HG02623 (cell line): ENCODE measurements around the gene RHOU.
"Not testable (repeated sequence)": the region's sequence is repeated elsewhere in the genome, so short reads cannot be mapped to it uniquely, and the experiment has no call there.

Experiments used
- ATAC-seq: cut with Tn5 transposase; IDR thresholded peaks from one replicate; pipeline ENCODE4 v1.9.1; 2021; ENCODE audit warnings: moderate library complexity; ENCODE audit not compliant: unreplicated experiment

The RHOU gene

DNA sequence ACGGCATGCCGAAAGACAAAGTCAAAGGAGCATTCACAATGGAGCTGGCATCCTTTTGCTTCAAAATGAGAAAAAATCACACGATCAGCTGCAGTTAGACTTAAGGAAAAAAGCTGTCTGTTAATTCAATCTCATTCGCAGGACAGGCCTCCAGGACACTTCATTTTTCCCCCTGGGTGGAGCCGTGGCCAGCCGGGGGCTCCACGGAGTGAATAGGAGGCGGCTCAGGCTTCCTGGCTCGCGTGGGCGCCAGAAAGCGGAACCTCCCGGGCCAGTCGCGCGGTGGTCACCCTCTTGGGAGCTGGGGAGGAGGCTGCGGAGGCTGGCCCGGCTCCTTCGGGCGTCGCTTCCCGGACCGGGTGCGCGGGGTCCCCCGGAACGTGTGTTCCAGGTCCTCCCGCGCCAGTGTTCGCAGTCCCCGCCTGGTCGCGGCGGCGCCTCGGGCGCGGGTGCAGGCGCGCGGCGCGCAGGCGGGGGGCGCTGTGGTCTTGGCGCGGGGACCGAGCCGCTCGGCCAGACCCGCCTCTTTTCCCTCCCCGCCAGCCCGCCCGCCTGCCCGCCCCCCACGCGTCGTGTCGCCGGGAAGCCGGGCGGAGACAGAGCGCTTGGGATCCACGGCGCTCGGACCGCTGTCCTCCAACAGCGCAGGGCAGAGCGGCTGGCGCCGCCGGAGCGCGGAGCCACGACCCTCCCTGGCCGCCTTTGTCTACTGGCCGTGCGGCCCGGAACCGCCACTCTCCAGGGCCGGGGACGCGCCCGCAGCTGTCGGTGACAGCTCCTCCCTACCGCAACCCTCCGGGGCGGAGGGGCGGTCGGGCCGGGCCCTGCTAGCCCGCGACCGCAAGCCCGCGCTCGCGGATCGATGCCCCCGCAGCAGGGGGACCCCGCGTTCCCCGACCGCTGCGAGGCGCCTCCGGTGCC lies at the start of gene RHOU:
Gene RHOU (plus strand): TSS at position 599 of the 921 bp plus-strand sequence. CDS start 264 bp downstream, at position 863.
- no peak for ATAC-seq

DNA sequence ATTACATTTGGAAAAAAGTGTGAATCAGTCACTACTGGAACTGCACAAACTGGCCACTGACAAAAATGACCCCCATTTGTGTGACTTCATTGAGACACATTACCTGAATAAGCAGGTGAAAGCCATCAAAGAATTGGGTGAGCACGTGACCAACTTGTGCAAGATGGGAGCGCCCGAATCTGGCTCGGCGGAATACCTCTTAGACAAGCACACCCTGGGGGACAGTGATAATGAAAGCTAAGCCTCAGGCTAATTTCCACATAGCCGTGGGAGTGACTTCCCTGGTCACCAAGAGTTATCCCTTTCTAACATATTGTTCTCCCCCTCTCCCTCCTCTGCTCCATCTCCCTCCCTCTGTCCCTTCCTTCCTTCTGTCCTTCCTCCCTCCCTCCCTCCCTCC lies 47.7 kb upstream of the RHOU start:
- no peak for ATAC-seq

DNA sequence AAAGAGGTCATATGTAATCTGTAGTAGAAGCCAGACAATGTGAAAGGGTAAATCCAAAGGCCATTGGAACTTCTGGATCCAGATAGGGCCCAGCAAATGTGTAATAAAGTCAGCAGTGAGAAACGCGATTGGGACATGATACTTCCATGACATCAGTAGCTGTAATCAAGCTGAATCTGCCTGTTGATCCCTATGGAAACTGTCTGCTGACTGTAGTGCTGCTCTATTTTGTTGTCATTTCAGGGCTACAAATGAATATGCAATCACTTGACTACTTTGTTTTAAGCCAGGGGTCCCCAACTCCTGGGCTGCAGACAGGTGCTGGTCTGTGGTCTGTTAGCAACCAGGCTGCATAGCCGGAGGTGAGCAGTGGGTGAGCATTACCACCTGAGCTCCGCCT lies 46.0 kb upstream of the RHOU start:
- no peak for ATAC-seq

DNA sequence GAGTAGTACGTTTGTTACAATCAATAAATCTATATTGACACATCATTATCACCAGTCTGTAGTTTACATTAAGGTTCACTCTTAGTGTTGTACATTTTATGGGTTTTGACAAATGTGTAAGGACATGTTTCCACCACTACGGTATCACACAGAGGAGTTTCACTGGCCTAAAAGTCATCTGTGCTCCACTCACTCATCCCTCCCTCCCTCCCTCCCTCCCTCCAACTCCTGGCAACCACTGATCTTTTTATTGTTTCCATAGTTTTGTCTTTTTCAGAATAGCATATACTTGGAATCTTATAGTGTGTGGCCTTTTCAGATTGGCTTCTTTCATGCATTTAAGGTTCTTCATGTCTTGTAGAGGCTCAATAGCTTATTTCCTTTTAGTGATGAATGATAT lies 44.1 kb upstream of the RHOU start:
- ATAC-seq, result no peak

DNA sequence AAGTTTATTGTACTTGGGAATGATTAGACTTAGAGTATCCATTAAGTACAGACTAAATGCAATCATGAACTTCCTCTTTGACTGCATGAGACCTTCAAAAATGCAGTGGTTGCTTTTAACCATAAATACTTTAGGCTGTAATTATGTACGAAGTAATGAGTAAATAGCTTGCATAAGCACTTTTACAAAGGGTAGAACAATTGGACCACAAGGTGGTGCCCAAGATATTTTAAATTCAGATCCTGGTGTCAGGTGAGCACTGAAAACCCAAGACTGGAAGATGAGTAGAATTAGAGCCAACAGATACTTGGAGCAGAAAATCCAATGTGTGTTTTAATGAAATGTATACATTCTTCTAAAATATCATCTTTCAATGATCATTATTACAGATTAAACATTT lies 43.4 kb upstream of the RHOU start:
- no peak for ATAC-seq

DNA sequence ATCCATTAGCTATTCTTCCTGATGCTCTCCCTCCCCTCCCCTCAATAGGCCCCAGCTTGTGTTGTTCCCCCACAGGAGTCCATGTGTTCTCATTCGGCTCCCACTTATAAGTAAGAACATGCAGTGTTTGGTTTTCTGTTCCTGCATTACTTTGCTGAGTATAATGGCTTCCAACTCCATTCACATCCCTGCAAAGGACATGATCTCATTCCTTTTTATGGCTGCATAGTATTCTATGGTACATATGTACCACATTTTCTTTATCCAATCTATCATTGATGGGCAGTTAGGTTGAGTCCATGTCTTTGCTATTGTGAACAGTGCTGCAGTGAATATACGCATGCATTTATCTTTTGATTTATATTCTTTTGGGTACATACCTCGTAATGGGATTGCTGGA lies 40.8 kb upstream of the RHOU start:
- ATAC-seq, result not testable (repeated sequence)

DNA sequence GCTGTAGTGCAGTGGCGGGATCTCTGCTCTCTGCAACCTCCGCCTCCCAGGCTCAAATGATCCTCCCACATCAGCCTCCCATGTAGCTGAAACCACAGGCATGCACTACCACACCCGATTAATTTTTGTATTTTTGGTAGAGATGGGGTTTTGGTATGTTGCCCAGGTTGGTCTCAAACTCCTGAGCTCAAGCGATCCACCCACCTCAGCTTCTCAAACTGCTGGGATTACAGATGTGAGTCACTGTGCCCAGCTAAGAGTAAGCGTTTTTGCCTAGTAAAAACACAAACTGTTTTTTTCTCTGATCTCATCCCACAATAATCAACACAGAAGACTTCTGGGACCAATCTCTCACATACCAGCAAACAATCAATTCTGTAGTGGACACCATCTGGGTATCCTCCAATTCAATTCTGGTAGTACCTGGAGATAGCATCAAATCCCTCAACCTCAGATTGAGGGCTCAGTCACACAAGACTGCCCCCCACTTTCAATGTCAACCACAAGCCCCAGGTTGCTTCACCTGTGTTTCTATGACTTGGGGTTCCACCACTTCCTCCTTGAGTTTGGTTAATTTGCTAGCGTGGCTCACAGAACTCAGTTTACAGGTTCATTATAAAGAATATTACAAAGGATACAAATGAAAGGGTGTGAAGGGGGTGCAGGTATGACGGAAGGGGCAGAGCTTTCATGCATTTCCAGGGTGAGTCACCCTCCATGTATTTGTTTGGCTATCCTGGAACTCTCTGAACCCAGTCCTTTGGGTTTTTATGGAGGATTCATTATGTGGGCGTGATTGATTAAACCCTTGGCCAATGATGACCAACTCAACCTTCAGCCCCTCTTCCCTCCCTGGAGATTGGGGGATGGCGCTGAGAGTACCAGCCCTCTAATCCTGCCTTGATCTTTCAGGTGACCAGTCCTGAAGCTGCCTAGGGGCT lies 40.0 kb upstream of the RHOU start:
- no peak for ATAC-seq

DNA sequence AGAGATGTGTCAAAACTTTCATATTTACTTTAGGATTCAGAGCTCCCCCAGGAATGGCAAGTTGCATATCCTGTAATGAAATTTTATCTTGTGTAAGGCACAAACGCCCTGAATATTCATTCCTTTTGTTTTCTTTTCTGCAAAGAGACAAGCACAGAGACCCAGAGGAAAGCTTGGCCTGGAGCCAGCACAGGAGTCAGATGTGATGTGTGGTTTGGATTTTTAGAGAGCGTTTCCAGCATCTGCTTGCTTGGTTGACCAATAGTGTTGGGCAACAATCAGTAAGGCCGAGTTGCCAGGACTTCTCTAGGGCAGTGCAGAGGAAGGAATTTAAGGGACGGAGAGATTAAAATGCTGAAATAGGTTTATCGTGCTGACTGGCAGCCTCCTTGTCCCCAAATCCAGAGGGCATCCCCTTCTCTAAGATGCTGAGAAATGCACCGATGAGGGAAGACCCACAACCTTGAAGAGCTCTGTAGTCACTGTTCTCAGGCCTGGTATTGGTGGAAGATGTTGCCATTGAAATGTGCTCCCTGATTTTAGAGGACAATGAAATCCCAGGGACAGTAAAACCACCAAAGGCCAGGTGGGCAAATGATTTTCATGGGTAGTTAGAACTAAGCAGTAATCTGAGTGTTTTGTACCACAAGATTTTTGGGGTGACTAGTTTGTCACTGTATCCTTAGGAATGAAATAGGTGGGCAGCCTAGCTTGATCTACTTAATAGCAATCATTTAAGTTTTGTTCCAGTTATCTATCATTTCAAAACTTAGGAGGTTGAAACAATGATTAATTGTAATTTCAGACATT lies 37.9 kb upstream of the RHOU start:
- no peak for ATAC-seq

DNA sequence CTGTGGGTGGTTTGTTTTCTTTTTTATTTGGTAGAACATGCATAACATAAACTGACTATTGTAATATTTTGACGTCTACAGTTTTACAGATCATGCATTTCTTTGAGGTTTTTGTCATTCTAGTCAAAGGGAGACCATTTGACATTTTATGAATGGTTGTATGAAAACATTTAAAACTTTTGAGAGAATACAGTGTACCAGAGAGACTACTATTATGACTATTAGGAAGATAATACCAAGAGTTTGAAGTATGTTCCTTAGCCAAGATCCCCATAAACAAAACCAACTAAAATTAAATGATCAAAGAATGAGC lies 37.3 kb upstream of the RHOU start:
- ATAC-seq, result no peak

DNA sequence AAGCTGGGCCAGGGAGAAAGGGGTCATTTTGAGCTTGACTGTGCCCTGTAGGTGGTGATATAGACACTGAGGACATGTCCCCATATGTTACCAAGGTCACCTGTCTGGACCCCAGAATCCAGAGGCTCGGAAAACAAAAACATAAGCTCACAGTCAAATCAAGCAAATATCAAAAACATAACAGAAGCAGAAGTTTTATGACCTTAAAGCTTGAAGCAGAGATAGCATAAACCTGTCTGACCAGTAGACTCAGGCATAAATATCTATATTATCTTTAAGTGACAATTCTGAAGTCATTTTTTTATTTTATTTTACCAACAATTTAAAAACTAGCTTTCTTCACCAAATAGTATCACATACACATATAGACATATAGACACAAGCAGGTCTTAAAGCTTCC lies 32.8 kb upstream of the RHOU start:
- ATAC-seq, result no peak

DNA sequence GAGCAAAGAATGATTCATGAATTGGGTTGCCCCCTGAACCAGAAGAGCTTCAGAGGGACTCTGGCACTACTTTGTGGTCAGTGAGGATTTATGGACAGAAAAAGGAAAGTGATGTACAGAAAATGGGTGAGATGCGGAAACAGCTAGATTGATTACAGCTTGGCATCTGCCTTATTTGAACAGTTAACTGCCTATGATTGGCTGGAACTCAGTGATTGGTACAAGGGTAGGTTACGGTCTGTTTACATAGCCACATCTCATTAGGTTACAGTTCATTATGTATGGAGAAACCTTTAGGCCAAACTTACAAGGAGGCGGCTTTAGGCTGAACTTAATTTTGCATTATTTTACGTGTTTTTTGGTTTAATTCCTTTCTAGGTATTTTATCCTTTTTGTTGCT lies 29.0 kb upstream of the RHOU start:
- ATAC-seq, result no peak

DNA sequence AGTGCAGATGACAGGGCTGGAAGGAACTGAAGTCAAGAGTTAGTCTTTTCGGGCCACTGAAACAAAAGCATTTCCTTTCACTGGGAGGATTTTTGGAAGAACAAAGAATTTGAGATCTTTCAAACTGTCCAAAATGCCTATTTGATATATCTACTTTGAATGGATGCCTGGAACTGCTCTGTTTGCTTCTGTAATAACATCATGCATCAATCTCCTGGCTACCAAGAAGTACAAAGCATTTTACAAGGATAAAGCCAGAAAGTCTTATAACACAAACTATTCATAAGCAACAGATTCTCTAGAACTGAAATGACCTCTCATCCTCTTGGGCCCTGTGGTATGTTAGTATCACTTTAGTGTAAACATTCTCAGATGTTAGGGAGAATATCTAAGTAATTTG lies 18.2 kb upstream of the RHOU start:
- ATAC-seq, result no peak

DNA sequence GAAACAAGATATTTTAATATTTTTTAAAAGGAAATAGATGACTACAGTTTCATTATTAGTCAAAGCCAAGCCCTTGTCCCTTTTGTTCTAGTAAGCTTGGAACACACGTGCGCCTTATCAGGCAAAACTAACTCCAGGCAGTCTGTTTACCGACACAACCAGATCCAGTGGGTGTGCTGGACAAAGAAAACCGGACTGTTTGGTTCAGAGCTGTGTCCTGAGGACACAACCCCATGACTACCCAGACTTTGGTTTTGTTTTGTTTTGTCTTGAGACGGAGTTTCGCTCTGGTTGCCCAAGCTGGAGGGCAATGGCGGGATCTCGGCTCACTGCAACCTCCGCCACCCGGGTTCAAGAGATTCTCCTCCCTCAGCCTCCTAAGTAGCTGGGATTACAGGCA lies 13.9 kb upstream of the RHOU start:
- no peak for ATAC-seq

DNA sequence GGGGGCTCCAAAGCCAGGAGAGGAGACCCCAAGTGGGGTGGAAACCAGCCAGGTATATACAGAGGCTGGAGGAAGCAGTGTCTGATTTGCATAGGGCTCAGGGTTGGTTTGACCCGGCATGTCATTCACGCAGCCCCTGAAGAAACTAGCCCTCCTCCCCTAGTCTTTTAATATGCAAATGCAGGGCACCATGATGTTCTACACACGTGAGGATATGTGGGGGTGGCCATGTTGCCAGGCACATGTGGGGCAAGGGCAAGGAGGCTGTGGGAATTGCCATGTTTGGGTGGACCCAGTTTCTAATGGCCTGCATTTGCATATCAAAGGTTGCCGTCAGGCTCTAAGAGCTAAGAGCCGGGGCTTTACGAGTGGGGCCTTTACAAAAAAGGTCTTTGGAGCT lies 12.0 kb upstream of the RHOU start:
- ATAC-seq, result no peak

DNA sequence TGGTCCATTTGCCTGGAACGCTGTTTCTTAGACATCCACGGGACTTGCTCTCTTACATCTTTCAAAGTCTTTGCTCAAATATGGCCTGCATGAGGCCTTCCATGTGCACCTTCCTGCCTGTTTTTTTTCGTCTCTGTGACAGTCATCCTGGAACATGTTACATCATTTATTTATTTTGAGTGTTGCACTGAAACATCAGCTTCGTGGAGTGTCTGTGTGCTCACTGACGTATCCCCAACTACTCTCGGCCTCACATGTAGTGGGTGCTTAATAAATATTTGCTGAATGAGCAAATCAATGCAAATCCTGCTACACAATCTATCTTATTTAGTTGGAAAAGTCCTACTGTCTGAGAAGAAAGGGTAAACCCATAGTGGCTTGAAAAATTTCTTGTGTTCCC lies 11.4 kb upstream of the RHOU start:
- ATAC-seq, result no peak

DNA sequence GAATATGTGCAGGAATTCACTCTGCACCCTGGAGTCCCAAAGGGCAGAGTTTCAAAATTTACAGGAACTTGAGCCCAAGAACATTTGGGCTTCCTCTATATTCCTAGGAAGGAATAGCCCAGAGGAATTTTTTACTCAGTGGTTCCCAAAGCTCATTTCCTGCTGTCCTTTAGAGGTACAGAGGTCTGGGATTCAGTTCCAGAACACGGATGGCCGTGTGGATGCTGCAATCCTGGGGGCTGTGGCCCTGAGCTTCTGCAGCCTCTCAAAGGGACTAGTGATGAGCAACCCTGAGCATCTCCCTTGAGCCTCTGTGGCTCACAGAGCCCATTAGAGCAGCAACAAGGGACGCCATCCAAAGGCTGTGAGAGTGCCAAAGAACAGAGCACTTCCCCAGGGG lies 10.1 kb upstream of the RHOU start:
- ATAC-seq, result no peak

DNA sequence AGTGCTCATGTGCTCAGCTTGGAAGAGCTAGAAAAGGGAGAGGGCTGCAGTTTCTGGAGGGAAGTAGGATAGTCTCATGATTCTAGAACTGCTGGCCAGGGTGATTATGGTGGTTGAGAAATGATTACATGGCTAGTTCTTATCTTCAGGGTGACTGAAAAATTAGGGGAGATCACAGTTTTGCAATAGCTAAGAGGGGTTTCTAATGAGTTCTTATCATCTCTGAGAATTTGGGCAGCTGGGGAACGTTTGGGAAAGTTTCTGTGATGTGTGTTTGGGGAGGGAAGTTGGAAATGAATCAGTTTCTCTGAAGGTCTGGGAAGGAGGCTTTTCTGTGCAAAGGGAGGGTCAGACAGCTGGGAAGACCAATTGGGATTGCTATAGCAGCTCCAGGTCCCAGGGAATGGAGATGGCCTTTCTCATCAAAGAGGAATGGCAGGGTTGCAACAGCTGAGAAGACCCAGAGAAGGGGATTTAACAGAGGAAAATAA lies 7.6 kb upstream of the RHOU start:
- no peak for ATAC-seq

DNA sequence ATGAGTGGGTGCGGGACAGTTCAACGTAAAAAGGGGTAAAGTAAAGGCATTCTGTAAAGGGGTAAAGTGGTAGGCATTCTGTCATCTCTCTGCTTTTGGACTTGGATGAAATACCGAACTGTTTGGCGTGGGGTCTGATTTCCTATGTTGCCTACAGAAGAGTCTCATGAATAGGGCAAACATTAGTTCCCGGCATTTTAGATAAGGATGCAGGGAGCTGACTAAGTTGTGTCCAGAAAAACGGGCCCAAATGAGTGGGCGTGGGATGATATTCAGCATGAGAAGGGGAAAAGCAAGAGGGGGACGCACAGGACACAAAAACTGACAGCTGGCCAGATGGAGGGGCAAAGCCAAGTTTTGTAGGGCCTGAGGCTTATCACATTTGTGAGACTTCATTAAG lies 2.9 kb upstream of the RHOU start:
- ATAC-seq, result no peak

DNA sequence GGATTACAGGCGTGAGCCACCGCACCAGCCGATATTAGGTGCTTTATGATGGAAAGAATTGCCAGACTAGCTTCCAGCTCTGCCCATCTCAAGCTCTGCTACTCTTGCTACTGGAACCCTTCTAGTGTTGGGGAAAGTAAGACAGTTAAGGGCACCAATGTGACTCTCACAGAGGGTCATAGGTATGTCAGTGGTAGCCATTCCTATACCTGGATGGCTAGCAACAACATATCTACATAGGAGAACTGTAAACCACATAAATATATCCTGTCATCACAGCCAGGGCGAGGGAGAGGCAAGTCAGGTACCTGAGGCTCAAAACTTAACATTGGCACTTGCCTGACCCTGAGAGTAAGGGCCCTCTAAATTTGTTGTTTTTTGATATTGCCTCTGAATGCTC lies 1.7 kb upstream of the RHOU start:
- ATAC-seq, result no peak

DNA sequence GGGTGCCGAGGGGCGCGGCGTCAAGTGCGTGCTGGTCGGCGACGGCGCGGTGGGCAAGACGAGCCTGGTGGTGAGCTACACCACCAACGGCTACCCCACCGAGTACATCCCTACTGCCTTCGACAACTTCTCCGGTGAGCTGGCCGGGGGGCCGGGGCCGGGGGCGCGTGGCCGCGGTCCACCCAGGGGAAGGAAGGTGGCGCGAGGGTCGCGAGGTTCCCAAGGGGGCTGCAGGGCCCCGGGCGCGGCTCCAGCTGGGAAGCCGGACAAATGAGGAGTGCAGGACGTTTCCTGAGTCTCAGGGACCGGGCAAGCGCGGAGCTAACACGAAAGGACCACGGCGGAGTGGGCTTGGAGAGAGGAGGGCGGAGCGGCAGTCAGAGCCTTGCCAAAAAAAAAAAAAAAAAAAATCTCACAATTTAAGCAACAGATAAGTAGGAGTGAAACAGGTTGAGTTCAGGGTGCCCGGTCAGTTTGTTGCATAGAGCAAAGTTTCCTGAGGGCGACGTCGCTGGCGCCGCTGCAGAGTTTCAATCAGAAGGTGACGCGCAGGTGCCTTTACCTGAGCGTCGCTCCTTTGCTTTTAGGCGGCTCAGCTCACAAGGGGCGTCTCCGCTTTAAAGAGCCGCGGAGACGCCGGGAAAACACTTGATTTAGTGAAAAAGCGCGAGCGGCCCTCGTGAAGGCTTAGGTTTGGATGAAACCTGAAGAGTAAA lies 750 bp downstream of the RHOU start:
- no peak for ATAC-seq
